Panc1 (cell line): ENCODE results near the gene CADPS2.

Experiments used
- POLR2AphosphoS5 ChIP-seq: IDR thresholded peaks from 2 replicates; pipeline ENCODE4 v1.6.1; 2012; ENCODE audit warnings: mild to moderate bottlenecking, low read depth, low read length, moderate library complexity
- REST ChIP-seq, 2 experiments: IDR thresholded peaks; 2 replicates each; pipeline ENCODE4 v1.6.1; 2011 to 2012; ENCODE audit warnings: low read depth in 2 of 2, control low read depth in 1 of 2, low read length in 1 of 2, mild to moderate bottlenecking in 1 of 2, moderate library complexity in 1 of 2; ENCODE audit not compliant: insufficient read depth in 1 of 2
- SIN3A ChIP-seq: IDR thresholded peaks from 2 replicates; pipeline ENCODE4 v1.6.1; 2012; ENCODE audit warnings: low read depth, mild to moderate bottlenecking, low read length, moderate library complexity, borderline replicate concordance; ENCODE audit not compliant: insufficient read depth
- TCF7L2 ChIP-seq: IDR thresholded peaks from 2 replicates; pipeline ENCODE4 v1.6.1; 2011; ENCODE audit warnings: mild to moderate bottlenecking, low read depth, low read length, inconsistent platforms
- TF ChIP-seq, protein P1 (sequence below): fragments of 450-650 bp; IDR thresholded peaks from 2 replicates; pipeline ENCODE4 v1.5.1; 2017; ENCODE audit warnings: mild to moderate bottlenecking

GRCh38 chr7:122302761-122303530, 583.3 kb downstream of the CADPS2 start:
- TF ChIP-seq, protein P1, sequence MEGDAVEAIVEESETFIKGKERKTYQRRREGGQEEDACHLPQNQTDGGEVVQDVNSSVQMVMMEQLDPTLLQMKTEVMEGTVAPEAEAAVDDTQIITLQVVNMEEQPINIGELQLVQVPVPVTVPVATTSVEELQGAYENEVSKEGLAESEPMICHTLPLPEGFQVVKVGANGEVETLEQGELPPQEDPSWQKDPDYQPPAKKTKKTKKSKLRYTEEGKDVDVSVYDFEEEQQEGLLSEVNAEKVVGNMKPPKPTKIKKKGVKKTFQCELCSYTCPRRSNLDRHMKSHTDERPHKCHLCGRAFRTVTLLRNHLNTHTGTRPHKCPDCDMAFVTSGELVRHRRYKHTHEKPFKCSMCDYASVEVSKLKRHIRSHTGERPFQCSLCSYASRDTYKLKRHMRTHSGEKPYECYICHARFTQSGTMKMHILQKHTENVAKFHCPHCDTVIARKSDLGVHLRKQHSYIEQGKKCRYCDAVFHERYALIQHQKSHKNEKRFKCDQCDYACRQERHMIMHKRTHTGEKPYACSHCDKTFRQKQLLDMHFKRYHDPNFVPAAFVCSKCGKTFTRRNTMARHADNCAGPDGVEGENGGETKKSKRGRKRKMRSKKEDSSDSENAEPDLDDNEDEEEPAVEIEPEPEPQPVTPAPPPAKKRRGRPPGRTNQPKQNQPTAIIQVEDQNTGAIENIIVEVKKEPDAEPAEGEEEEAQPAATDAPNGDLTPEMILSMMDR, result no peak
- no peak for TF ChIP-seq POLR2AphosphoS5
- no peak for TF ChIP-seq SIN3A
- TF ChIP-seq REST (IDR thresholded peaks at IDR 0.05; ENCODE audit: insufficient read depth in 1 of 2, low read depth in 2 of 2, low read length in 1 of 2), result no peak
- no peak for TF ChIP-seq TCF7L2
